ENCODE data around the gene NHSL2. TPM values are rescaled to one million over a fixed set of nuclear protein-coding genes. Genes with fewer than 3 reads are reported as not detected.

The NHSL2 gene
- total RNA-seq, 2 donors from 2014 or later: 1.0 to 4.1 TPM

- H3K4me3 ChIP-seq: no peak overlapping the region
- H3K9me3 ChIP-seq: no peaks in the 10 kb centered on the region
- DNase-seq: no peak
- H3K27ac ChIP-seq: no peak overlapping the region
- no peaks in the 10 kb centered on the region for H3K27me3 ChIP-seq
- H3K36me3 ChIP-seq: no peaks in the 10 kb centered on the region
- no peaks in the 10 kb centered on the region for H3K4me1 ChIP-seq
- no peak for TF ChIP-seq CTCF (IDR thresholded peaks at IDR 0.05)
- H3K9ac ChIP-seq (ENCODE audit: low read depth in 2 of 2, low read length in 2 of 2): no peak overlapping the region
- intact Hi-C loops (cut with DNase I): no loop called here
Observed at GRCh38 chrX:71923516-71923915, 12.9 kb downstream of the NHSL2 start.

- H3K4me1 ChIP-seq: no peaks in the 10 kb centered on the region
- DNase-seq: no peak
- no peak for TF ChIP-seq CTCF (IDR thresholded peaks at IDR 0.05)
- H3K9ac ChIP-seq (ENCODE audit: low read depth in 2 of 2, low read length in 2 of 2): no peak overlapping the region
- intact Hi-C loops (cut with DNase I): no loop called here
- no peak overlapping the region for H3K27ac ChIP-seq
- H3K27me3 ChIP-seq: no peaks in the 10 kb centered on the region
- H3K9me3 ChIP-seq: no peaks in the 10 kb centered on the region
- no peak overlapping the region for H3K4me3 ChIP-seq
- no peaks in the 10 kb centered on the region for H3K36me3 ChIP-seq
Observed at GRCh38 chrX:71927040-71927439, 16.4 kb downstream of the NHSL2 start.

- no peaks in the 10 kb centered on the region for H3K27me3 ChIP-seq
- H3K27ac ChIP-seq: no peak overlapping the region
- intact Hi-C loops (cut with DNase I): no loop called here
- DNase-seq: no peak
- H3K4me1 ChIP-seq: no peaks in the 10 kb centered on the region
- no peaks in the 10 kb centered on the region for H3K9me3 ChIP-seq
- H3K36me3 ChIP-seq: no peaks in the 10 kb centered on the region
- no peak overlapping the region for H3K4me3 ChIP-seq
- TF ChIP-seq CTCF (IDR thresholded peaks at IDR 0.05): no peak
- H3K9ac ChIP-seq (ENCODE audit: low read depth in 2 of 2, low read length in 2 of 2): no peak overlapping the region
Observed at GRCh38 chrX:71928856-71929255, 18.2 kb downstream of the NHSL2 start.

GRCh38 chrX:71930298-71930697 is 19.7 kb downstream of the NHSL2 start:
- no peak overlapping the region for H3K9ac ChIP-seq (ENCODE audit: low read depth in 2 of 2, low read length in 2 of 2)
- no peaks in the 10 kb centered on the region for H3K36me3 ChIP-seq
- no peaks in the 10 kb centered on the region for H3K9me3 ChIP-seq
- no peaks in the 10 kb centered on the region for H3K4me1 ChIP-seq
- DNase-seq: no peak
- TF ChIP-seq CTCF (IDR thresholded peaks at IDR 0.05): no peak
- no peak overlapping the region for H3K4me3 ChIP-seq
- intact Hi-C loops (cut with DNase I): no loop called here
- H3K27me3 ChIP-seq: no peaks in the 10 kb centered on the region
- no peak overlapping the region for H3K27ac ChIP-seq

GRCh38 chrX:71935476-71935875 is 24.8 kb downstream of the NHSL2 start:
- TF ChIP-seq CTCF (IDR thresholded peaks at IDR 0.05): no peak
- Histone ChIP-seq H3K9me3 (no peaks in the 10 kb centered on the region), H3K9ac (ENCODE audit: low read depth in 2 of 2, low read length in 2 of 2) (no peak overlapping the region), H3K27me3 (no peaks in the 10 kb centered on the region), H3K4me1 (no peaks in the 10 kb centered on the region), H3K4me3 (no peak overlapping the region), H3K36me3 (no peaks in the 10 kb centered on the region), H3K27ac (no peak overlapping the region)
- no peak for DNase-seq
- intact Hi-C loops (cut with DNase I): no loop called here

- Histone ChIP-seq H3K36me3 (no peaks in the 10 kb centered on the region), H3K9ac (ENCODE audit: low read depth in 2 of 2, low read length in 2 of 2) (no peak overlapping the region), H3K4me1 (no peaks in the 10 kb centered on the region), H3K27ac (no peak overlapping the region), H3K9me3 (no peaks in the 10 kb centered on the region), H3K4me3 (no peak overlapping the region), H3K27me3 (no peaks in the 10 kb centered on the region)
- DNase-seq: no peak
- TF ChIP-seq CTCF (IDR thresholded peaks at IDR 0.05): no peak
- intact Hi-C loops (cut with DNase I): no loop called here
Observed at GRCh38 chrX:71936632-71937031, 26.0 kb downstream of the NHSL2 start.
